Measurements from ENCODE around the gene CNTN6. TPM values are rescaled to one million over a fixed set of nuclear protein-coding genes. Genes with fewer than 3 reads are reported as not detected.

CNTN6 gene
- total RNA-seq, 4 donors from 2014 or later: not detected

DNA sequence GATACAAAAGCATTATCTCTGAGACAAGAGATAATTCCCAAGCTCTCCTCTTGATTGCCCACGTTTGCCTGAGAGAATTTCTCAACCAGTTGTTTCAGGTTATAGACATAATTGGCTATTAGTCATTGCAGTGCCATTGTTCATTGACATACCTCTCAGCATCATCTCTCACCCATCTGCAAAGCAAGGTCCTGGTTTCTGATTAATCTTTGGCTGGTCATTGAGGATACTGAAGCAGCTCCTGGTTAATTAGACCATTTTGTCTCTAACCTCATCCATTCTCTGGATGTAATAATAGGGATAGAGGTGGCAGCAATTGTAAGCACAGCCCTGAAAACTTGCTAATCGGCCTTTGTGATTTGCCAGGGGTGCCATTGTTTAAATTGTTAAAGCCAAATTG, 104.2 kb downstream of the CNTN6 start:
- Histone ChIP-seq H3K27me3 (no peaks in the 10 kb centered on the region), H3K4me3 (no peak overlapping the region), H3K27ac (no peak overlapping the region), H3K4me1 (no peaks in the 10 kb centered on the region), H3K36me3 (no peaks in the 10 kb centered on the region), H3K9me3 (no peaks in the 10 kb centered on the region)
- in situ Hi-C loops (cut with MboI; ENCODE audit: low sequenced_read_pairs in 4 of 4): no loop called here
- ATAC-seq (no peak), DNase-seq (no peak)
- intact Hi-C loops (cut with DNase I; ENCODE audit: low total_unique reads): no loop called here
- TF ChIP-seq POLR2A (IDR thresholded peaks at IDR 0.05): no peak
- TF ChIP-seq, protein P1, sequence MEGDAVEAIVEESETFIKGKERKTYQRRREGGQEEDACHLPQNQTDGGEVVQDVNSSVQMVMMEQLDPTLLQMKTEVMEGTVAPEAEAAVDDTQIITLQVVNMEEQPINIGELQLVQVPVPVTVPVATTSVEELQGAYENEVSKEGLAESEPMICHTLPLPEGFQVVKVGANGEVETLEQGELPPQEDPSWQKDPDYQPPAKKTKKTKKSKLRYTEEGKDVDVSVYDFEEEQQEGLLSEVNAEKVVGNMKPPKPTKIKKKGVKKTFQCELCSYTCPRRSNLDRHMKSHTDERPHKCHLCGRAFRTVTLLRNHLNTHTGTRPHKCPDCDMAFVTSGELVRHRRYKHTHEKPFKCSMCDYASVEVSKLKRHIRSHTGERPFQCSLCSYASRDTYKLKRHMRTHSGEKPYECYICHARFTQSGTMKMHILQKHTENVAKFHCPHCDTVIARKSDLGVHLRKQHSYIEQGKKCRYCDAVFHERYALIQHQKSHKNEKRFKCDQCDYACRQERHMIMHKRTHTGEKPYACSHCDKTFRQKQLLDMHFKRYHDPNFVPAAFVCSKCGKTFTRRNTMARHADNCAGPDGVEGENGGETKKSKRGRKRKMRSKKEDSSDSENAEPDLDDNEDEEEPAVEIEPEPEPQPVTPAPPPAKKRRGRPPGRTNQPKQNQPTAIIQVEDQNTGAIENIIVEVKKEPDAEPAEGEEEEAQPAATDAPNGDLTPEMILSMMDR (IDR thresholded peaks at IDR 0.05 in 4 of 5, conservative IDR thresholded peaks at IDR 0.05 in 1 of 5): no peak

DNA sequence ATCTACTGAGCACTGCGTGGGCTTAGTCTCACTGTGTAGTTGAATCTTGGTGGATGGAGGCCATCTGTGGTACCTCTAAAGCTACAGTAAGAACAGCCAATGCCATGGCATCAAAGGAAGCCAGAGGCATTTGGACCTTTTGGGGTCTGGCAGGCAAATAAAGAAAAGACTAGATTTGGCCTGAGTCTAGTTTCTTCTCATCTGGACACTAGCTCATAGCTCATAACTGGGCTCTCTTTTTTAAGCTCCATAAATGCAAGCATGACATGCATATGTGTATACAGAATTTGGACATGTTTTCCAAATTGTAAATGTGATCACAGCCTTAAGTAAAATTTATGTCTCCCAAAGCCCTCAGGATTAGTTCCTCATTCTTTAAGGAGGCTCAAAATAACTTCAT, 107.5 kb downstream of the CNTN6 start:
- H3K36me3 ChIP-seq: no peaks in the 10 kb centered on the region
- intact Hi-C loops (cut with DNase I; ENCODE audit: low total_unique reads): no loop called here
- in situ Hi-C loops (cut with MboI; ENCODE audit: low sequenced_read_pairs in 4 of 4): no loop called here

DNA sequence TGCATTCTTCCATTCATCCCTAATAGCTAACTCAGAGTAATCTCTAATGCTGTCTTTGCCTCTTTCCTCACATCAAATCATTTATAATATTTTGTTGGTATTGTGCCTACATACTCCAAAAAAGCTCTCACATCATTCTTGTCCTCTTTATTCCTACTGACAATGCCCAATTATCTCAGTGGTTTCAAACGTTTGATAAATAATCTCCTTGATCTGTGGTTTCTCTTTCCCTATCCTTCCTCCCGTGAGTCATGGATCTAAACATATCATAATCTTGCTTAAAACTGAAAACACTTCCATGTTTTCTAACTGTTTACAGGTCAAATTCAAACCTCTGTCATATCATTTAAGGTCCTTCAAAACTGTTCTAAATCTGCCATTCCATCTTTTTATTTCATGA, 115.1 kb downstream of the CNTN6 start:
- no peak for DNase-seq
- Histone ChIP-seq H3K27me3 (no peaks in the 10 kb centered on the region), H3K9me3 (no peaks in the 10 kb centered on the region), H3K36me3 (no peaks in the 10 kb centered on the region), H3K4me3 (no peak overlapping the region), H3K27ac (no peak overlapping the region), H3K4me1 (no peaks in the 10 kb centered on the region)
- in situ Hi-C loops (cut with MboI; ENCODE audit: low sequenced_read_pairs in 4 of 4) (no loop called here), intact Hi-C loops (cut with DNase I; ENCODE audit: low total_unique reads) (no loop called here)
- TF ChIP-seq, protein P1 (IDR thresholded peaks at IDR 0.05 in 4 of 5, conservative IDR thresholded peaks at IDR 0.05 in 1 of 5): no peak
- TF ChIP-seq POLR2A (IDR thresholded peaks at IDR 0.05): no peak
- no peak for ATAC-seq

More for the DNA sequence above, 107.5 kb downstream of the CNTN6 start:
- ATAC-seq: no peak
- Histone ChIP-seq H3K4me1 (no peaks in the 10 kb centered on the region), H3K27me3 (no peaks in the 10 kb centered on the region), H3K27ac (no peak overlapping the region), H3K9me3 (no peaks in the 10 kb centered on the region), H3K4me3 (no peak overlapping the region)
- TF ChIP-seq, protein P1 (IDR thresholded peaks at IDR 0.05 in 4 of 5, conservative IDR thresholded peaks at IDR 0.05 in 1 of 5): no peak
- no peak for TF ChIP-seq POLR2A (IDR thresholded peaks at IDR 0.05)
- DNase-seq: no peak

DNA sequence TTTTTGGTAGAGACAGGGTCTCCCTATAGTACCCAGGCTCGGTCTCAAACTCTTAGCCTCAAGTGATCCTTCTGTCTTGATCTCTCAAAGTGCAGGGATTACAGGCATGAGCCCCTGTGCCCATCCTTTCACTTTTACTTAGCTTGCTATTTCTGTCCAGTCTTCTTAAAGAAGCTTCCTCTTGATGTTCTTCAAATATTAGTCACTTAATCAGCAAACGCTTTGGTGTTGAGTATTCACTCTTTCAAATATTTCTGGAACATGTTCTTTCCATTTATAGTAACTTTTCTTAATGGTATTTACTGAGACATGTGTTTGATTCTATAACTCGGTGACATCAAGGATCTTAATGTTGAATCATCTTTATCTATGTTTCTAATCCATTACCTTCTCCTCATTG, 122.1 kb downstream of the CNTN6 start:
- no peaks in the 10 kb centered on the region for H3K36me3 ChIP-seq
- in situ Hi-C loops (cut with MboI; ENCODE audit: low sequenced_read_pairs in 4 of 4) (no loop called here), intact Hi-C loops (cut with DNase I; ENCODE audit: low total_unique reads) (no loop called here)
- DNase-seq (no peak), ATAC-seq (no peak)
- no peak overlapping the region for H3K4me3 ChIP-seq
- no peaks in the 10 kb centered on the region for H3K27me3 ChIP-seq
- no peaks in the 10 kb centered on the region for H3K4me1 ChIP-seq
- TF ChIP-seq POLR2A (IDR thresholded peaks at IDR 0.05): no peak
- TF ChIP-seq, protein P1 (IDR thresholded peaks at IDR 0.05 in 4 of 5, conservative IDR thresholded peaks at IDR 0.05 in 1 of 5): no peak
- H3K9me3 ChIP-seq: no peaks in the 10 kb centered on the region
- no peak overlapping the region for H3K27ac ChIP-seq

DNA sequence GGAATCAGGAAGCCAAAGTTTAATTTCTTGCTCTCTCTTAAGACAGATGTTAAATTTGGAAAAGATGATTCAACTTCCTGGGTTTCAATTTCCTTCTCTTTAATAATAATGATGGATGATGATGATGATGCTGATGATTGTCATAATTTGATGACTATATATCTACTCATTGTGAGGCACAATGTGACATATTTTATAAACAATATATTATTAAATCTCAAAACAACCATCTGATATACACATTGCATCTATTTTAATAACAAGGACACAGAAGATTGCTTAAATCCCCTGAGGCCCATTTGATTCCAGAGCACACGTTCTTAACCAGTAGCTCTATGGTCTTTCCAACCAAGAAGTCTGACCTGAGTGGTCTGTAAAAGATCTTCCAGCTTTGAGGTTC, 124.0 kb downstream of the CNTN6 start:
- TF ChIP-seq, protein P1 (IDR thresholded peaks at IDR 0.05 in 4 of 5, conservative IDR thresholded peaks at IDR 0.05 in 1 of 5): no peak
- TF ChIP-seq POLR2A (IDR thresholded peaks at IDR 0.05): no peak
- Histone ChIP-seq H3K4me1 (no peaks in the 10 kb centered on the region), H3K36me3 (no peaks in the 10 kb centered on the region), H3K4me3 (no peak overlapping the region), H3K9me3 (no peaks in the 10 kb centered on the region), H3K27me3 (no peaks in the 10 kb centered on the region), H3K27ac (no peak overlapping the region)
- intact Hi-C loops (cut with DNase I; ENCODE audit: low total_unique reads): no loop called here
- ATAC-seq: no peak
- in situ Hi-C loops (cut with MboI; ENCODE audit: low sequenced_read_pairs in 4 of 4): no loop called here
- DNase-seq: no peak

Data from gastrocnemius medialis (tissue), 4 donors.